Measurements from ENCODE around the gene ZDHHC14.
"Not testable (repeated sequence)": the region's sequence is repeated elsewhere in the genome, so short reads cannot be mapped to it uniquely, and the experiment has no call there.

The ZDHHC14 gene

GRCh38 chr6:157576991-157577390, 196.0 kb downstream of the ZDHHC14 start:
- H3K27ac Mint-ChIP-seq; H3K4me1 Mint-ChIP-seq (ENCODE audit: low read depth); DNase-seq (ENCODE audit: low spot score); H3K4me3 Mint-ChIP-seq: not testable (repeated sequence)
- Mint-ChIP-seq H3K27me3 (ENCODE audit: low read depth) (peaks cover 26% of the 10 kb centered on the region), H3K36me3 (ENCODE audit: low read depth) (peaks cover 19% of the 10 kb centered on the region), H3K9me3 (peaks cover 21% of the 10 kb centered on the region)

DNA sequence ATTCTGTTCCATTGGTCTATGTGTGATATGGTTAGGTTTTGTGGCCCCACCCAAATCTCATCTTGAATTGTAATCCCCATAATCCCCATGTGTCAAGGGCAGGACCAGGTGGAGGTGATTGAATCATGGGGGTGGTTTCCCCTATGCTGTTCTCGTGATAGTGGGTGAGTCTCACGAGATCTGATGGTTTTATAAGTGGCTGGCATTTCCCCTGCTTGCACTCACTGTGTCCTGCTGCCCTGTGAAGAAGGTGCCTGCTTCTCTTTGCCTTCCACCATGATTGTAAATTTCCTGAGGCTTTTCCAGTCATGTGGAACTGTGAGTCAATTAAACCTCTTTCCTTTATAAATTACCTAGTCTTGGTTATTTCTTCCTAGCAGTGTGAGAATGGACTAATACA, 197.5 kb downstream of the ZDHHC14 start:
- not testable (repeated sequence) for H3K4me1 Mint-ChIP-seq (ENCODE audit: low read depth); H3K27ac Mint-ChIP-seq; H3K4me3 Mint-ChIP-seq; DNase-seq (ENCODE audit: low spot score)
- Mint-ChIP-seq H3K36me3 (ENCODE audit: low read depth) (peaks cover 27% of the 10 kb centered on the region), H3K9me3 (peaks cover 32% of the 10 kb centered on the region), H3K27me3 (ENCODE audit: low read depth) (peaks cover 29% of the 10 kb centered on the region)

DNA sequence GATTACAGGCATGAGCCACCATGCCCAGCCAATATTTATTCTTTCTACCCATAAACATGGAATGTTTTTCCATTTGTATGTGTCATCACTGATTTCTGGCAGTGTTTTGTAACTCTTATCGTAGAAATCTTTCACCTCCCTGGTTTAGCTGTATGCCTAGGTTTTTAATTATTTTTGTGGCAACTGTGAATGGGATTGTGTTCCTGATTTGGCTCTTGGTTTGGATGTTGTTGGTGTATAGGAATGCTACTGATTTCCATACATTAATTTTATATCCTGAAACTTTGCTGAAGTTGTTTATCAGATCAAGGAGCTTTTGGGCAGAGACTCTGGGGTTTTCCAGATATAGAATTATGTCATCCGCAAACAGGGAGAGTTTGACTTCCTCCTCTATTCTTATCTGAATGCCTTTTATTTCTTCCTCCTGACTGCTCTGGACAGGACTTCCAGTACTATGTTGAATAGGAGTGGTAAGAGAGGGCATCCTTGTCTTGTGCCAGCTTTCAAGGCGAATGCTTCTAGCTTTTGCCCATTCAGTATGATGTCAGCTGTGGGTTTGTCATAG, 198.6 kb downstream of the ZDHHC14 start:
- Mint-ChIP-seq H3K27ac (no peak overlapping the region), H3K27me3 (ENCODE audit: low read depth) (peaks cover 29% of the 10 kb centered on the region), H3K4me3 (no peak overlapping the region), H3K4me1 (ENCODE audit: low read depth) (peaks cover 6% of the 10 kb centered on the region), H3K36me3 (ENCODE audit: low read depth) (peaks cover 27% of the 10 kb centered on the region), H3K9me3 (peaks cover 32% of the 10 kb centered on the region)
- no peak for DNase-seq (ENCODE audit: low spot score)

DNA sequence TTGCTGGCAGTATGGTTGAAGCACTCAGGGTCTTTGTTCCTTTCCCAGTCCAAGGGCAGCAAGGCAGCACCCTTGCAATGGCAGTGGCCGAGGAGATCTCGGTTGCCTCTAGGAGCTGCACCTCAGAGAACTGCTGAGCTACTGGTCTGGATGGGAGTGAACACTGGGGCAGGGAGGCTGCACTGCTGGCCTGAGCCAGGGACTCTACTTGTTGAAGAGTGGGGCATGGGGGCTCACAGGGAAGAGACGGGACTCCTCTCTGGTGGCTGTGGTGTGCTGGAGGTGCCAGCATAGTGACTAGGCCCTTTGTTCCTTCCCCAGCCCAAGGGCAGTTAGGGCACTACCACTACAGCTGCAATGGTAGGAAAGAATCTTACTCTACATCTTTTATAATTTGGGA, 203.0 kb downstream of the ZDHHC14 start:
- Mint-ChIP-seq H3K36me3 (ENCODE audit: low read depth) (peaks cover 15% of the 10 kb centered on the region), H3K27me3 (ENCODE audit: low read depth) (peaks cover 27% of the 10 kb centered on the region), H3K27ac (no peak overlapping the region), H3K4me1 (ENCODE audit: low read depth) (peaks cover 1% of the 10 kb centered on the region), H3K9me3 (peaks cover 29% of the 10 kb centered on the region), H3K4me3 (no peak overlapping the region)
- DNase-seq (ENCODE audit: low spot score): no peak

GRCh38 chr6:157585274-157586087, 204.5 kb downstream of the ZDHHC14 start:
- peaks cover 19% of the 10 kb centered on the region for H3K27me3 Mint-ChIP-seq (ENCODE audit: low read depth)
- peaks cover 18% of the 10 kb centered on the region for H3K36me3 Mint-ChIP-seq (ENCODE audit: low read depth)
- no peak overlapping the region for H3K4me3 Mint-ChIP-seq
- no peak overlapping the region for H3K27ac Mint-ChIP-seq
- peaks cover 39% of the 10 kb centered on the region for H3K9me3 Mint-ChIP-seq
- peaks cover 1% of the 10 kb centered on the region for H3K4me1 Mint-ChIP-seq (ENCODE audit: low read depth)
- no peak for DNase-seq (ENCODE audit: low spot score)

DNA sequence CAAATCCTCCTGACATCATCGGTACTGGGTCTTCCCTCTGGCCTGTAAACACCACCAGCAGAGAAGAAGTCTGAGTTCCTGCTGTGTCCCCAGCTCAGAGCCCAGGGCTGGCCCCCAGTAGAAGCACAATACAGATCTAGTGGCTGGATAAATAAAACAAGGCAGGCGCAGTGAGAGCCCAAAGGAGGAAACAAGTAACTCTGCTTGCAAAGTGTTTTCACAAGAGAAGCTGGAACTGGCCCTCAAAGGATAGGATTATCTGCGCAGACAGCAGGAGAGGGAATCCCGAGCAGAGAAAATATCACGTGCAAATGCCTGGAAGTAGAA, 205.1 kb downstream of the ZDHHC14 start:
- H3K36me3 Mint-ChIP-seq (ENCODE audit: low read depth): peaks cover 16% of the 10 kb centered on the region
- H3K27ac Mint-ChIP-seq: no peak overlapping the region
- H3K4me1 Mint-ChIP-seq (ENCODE audit: low read depth): peaks cover 1% of the 10 kb centered on the region
- no peak overlapping the region for H3K4me3 Mint-ChIP-seq
- DNase-seq (ENCODE audit: low spot score): no peak
- peaks cover 41% of the 10 kb centered on the region for H3K9me3 Mint-ChIP-seq
- peaks cover 13% of the 10 kb centered on the region for H3K27me3 Mint-ChIP-seq (ENCODE audit: low read depth)

- Mint-ChIP-seq H3K27ac (no peak overlapping the region), H3K36me3 (ENCODE audit: low read depth) (peaks cover 14% of the 10 kb centered on the region)
Observed at GRCh38 chr6:157586476-157587126, 205.6 kb downstream of the ZDHHC14 start.

DNA sequence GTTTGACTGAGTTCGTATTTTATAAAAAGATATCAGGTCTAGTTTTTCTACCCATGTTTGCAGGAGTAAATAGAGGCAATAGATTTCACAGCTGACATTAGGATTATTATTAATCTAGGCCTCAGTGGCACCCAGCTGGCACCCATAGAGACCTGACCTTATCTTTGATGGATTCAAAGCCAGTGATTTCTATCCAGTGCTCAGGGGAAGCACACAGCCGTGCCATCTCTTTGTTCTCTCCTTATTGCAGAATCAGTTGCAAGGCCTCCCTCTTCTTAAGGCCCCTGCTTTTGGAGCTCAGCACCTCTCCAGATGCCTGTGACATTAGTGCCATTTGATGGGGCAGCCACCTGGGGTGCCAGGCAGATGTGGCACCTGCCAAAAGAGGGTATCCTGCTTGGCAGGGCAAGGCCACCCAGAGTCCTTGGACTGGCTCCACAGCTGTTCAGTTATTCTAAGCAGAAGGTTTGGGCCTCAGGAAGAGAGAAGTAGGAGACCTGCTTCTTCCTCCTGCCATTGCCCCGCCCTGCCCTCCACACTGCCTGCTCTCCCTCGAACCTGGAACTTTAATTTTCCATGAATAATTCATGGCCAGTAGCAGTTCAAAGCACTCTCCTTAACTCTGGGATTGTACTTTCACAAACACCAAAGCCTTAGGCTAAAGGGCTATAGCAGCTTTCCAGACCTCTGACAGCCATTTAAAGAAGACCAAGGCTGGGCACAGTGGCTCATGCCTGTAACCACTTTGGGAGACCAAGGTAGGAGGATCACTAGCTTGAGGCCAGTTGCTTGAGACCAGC, 206.3 kb downstream of the ZDHHC14 start:
- Mint-ChIP-seq H3K27ac (no peak overlapping the region), H3K27me3 (ENCODE audit: low read depth) (peaks cover 3% of the 10 kb centered on the region), H3K9me3 (peaks cover 37% of the 10 kb centered on the region), H3K4me1 (ENCODE audit: low read depth) (peaks cover 1% of the 10 kb centered on the region), H3K36me3 (ENCODE audit: low read depth) (peaks cover 12% of the 10 kb centered on the region), H3K4me3 (no peak overlapping the region)
- DNase-seq (ENCODE audit: low spot score): no peak

More at GRCh38 chr6:157586476-157587126, 205.6 kb downstream of the ZDHHC14 start:
- Mint-ChIP-seq H3K4me3 (no peak overlapping the region), H3K4me1 (ENCODE audit: low read depth) (peaks cover 1% of the 10 kb centered on the region), H3K27me3 (ENCODE audit: low read depth) (peaks cover 8% of the 10 kb centered on the region), H3K9me3 (peaks cover 41% of the 10 kb centered on the region)
- DNase-seq (ENCODE audit: low spot score): no peak

DNA sequence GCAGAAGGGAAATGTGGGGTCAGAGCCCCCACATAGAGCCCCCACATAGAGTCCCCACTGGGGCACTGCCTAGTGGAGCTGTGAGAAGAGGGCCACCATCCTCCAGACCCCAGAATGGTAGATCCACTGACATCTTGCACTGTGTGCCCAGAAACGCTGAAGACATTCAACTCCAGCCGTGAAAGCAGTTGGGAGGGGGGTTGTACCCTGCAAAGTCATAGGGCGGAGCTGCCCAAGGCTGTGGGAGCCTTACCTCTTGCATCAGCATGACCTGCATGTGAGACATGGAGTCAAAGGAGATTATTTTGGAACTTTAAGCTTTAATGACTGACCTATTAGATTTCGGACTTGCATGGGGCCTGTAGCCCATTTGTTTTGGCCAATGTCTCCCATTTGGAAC, 209.7 kb downstream of the ZDHHC14 start:
- not testable (repeated sequence) for DNase-seq (ENCODE audit: low spot score); H3K27me3 Mint-ChIP-seq (ENCODE audit: low read depth); H3K4me1 Mint-ChIP-seq (ENCODE audit: low read depth); H3K4me3 Mint-ChIP-seq; H3K27ac Mint-ChIP-seq; H3K36me3 Mint-ChIP-seq (ENCODE audit: low read depth)
- peaks cover 29% of the 10 kb centered on the region for H3K9me3 Mint-ChIP-seq

- Mint-ChIP-seq H3K4me1 (ENCODE audit: low read depth) (peaks cover 1% of the 10 kb centered on the region), H3K27me3 (ENCODE audit: low read depth) (no peaks in the 10 kb centered on the region), H3K36me3 (ENCODE audit: low read depth) (peaks cover 6% of the 10 kb centered on the region), H3K27ac (no peak overlapping the region), H3K4me3 (no peak overlapping the region), H3K9me3 (peaks cover 29% of the 10 kb centered on the region)
- DNase-seq (ENCODE audit: low spot score): no peak
Observed at GRCh38 chr6:157592541-157592940, 211.6 kb downstream of the ZDHHC14 start.

DNA sequence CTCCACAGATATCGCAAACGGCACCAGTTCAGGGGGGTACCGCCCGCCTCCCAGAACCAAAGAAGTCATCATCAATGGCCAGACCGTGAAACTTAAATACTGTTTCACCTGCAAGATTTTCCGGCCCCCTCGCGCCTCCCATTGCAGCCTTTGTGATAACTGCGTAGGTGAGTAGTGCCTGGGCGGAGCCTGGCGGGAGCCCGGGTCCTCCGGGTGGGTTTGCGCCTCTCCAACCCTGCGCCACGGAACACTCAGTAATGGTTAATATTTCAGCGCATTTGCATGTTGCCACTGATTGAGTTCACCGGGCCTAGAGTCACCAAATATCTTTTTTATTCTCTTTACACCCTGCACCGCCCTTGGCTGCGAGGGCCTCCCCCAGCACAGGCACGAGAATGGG, 212.0 kb downstream of the ZDHHC14 start:
- Mint-ChIP-seq H3K4me1 (ENCODE audit: low read depth) (peaks cover 5% of the 10 kb centered on the region), H3K36me3 (ENCODE audit: low read depth) (peaks cover 6% of the 10 kb centered on the region), H3K4me3 (no peak overlapping the region), H3K27ac (no peak overlapping the region), H3K9me3 (peaks cover 29% of the 10 kb centered on the region), H3K27me3 (ENCODE audit: low read depth) (no peaks in the 10 kb centered on the region)
- DNase-seq (ENCODE audit: low spot score): no peak

DNA sequence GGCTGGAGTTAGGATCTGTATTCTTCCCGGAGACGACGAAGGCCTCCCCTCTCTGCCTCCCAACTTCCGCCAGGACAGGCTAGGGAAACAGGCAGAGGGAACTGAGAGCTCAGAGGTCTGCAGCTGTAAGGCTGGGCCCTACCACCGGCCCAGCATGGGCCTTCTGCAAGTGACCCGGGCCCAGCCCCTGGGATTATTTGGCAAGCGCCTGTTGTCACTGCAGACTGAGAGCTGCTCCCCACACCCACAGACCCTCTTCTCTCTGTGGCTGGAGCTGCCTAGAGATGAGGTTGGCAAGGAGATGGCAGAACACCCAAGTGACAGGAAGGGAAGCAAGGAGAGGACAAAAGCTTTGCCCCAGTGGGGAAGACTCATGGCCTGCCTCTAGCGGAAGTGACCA, 212.6 kb downstream of the ZDHHC14 start:
- H3K9me3 Mint-ChIP-seq: peaks cover 26% of the 10 kb centered on the region

DNA sequence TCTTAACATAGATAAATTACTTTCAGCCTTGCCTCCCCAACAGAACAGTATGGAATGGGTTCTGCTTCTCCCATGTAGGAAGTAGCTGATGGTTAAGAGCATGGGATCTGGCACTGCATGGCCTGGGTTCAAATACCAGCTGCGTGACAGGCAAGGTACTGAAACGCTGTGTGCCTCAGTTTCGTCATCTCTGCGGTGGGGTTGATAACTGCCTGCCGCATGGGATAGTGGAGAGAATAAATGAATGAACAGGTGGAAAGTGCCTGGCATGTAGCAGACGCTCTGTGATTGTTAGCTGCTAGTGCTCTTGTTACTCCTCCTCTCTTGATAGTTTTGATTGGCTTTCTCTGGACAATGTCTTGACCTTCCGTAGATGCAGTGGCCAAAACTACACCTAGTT, 213.3 kb downstream of the ZDHHC14 start:
- H3K9me3 Mint-ChIP-seq: peaks cover 20% of the 10 kb centered on the region
- no peak for DNase-seq (ENCODE audit: low spot score)
- peaks cover 6% of the 10 kb centered on the region for H3K36me3 Mint-ChIP-seq (ENCODE audit: low read depth)
- no peaks in the 10 kb centered on the region for H3K27me3 Mint-ChIP-seq (ENCODE audit: low read depth)
- no peak overlapping the region for H3K4me3 Mint-ChIP-seq
- H3K4me1 Mint-ChIP-seq (ENCODE audit: low read depth): peaks cover 6% of the 10 kb centered on the region
- no peak overlapping the region for H3K27ac Mint-ChIP-seq

More for the DNA sequence above, 212.6 kb downstream of the ZDHHC14 start:
- Mint-ChIP-seq H3K4me3 (no peak overlapping the region), H3K27me3 (ENCODE audit: low read depth) (no peaks in the 10 kb centered on the region), H3K4me1 (ENCODE audit: low read depth) (peaks cover 6% of the 10 kb centered on the region), H3K27ac (no peak overlapping the region), H3K36me3 (ENCODE audit: low read depth) (peaks cover 6% of the 10 kb centered on the region)
- DNase-seq (ENCODE audit: low spot score): no peak

GRCh38 chr6:157595768-157596167, 214.8 kb downstream of the ZDHHC14 start:
- DNase-seq (ENCODE audit: low spot score): no peak
- no peak overlapping the region for H3K27ac Mint-ChIP-seq

More at GRCh38 chr6:157595768-157596167, 214.8 kb downstream of the ZDHHC14 start:
- H3K27me3 Mint-ChIP-seq (ENCODE audit: low read depth): no peaks in the 10 kb centered on the region
- H3K4me3 Mint-ChIP-seq: no peak overlapping the region
- peaks cover 9% of the 10 kb centered on the region for H3K9me3 Mint-ChIP-seq
- peaks cover 2% of the 10 kb centered on the region for H3K36me3 Mint-ChIP-seq (ENCODE audit: low read depth)
- peaks cover 6% of the 10 kb centered on the region for H3K4me1 Mint-ChIP-seq (ENCODE audit: low read depth)
